ENCODE results near the gene DLGAP1. TPM values are rescaled to one million over a fixed set of nuclear protein-coding genes. Genes with fewer than 3 reads are reported as not detected.

The DLGAP1 gene
- total and polyA plus RNA-seq, 2 experiments from 2014 or later, result 17.0 to 48.5 TPM

DNA sequence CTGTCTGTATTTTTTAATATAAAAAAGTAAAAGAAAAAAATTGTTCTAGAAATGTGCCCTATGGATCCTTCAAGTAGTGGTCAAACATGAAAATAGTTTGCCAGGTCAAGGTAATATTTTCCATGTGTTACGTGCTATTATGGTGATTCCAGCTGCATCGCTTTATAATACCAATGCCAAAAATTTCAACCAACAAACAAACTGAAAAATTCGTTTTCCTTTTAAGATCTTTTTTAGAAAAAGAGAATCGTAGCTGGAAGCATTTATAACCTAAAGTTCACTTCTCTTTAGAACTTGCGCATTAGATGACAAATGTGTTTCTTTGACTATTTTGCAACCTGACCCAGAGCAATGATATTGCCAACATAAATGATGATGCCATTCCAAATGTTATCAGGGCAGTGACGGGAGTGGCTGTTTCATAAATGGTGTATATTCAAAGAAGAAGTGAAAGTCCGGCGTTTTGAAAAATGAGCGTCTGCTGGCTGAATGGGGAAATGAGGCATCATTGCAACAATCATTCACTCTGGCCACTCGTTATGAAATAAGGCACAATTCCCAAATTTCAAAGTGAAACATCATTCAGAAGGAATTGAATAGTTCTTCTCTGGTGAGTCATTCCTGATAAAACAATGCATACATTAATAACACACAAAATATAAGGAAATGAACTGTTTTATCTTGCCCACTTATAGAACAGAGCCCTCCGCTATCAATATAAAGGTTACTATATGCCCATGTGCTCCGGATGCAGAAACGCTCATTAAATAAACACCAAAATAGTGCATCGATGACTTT is 707.7 kb downstream of the DLGAP1 start (continued):
- TF ChIP-seq, protein P1, sequence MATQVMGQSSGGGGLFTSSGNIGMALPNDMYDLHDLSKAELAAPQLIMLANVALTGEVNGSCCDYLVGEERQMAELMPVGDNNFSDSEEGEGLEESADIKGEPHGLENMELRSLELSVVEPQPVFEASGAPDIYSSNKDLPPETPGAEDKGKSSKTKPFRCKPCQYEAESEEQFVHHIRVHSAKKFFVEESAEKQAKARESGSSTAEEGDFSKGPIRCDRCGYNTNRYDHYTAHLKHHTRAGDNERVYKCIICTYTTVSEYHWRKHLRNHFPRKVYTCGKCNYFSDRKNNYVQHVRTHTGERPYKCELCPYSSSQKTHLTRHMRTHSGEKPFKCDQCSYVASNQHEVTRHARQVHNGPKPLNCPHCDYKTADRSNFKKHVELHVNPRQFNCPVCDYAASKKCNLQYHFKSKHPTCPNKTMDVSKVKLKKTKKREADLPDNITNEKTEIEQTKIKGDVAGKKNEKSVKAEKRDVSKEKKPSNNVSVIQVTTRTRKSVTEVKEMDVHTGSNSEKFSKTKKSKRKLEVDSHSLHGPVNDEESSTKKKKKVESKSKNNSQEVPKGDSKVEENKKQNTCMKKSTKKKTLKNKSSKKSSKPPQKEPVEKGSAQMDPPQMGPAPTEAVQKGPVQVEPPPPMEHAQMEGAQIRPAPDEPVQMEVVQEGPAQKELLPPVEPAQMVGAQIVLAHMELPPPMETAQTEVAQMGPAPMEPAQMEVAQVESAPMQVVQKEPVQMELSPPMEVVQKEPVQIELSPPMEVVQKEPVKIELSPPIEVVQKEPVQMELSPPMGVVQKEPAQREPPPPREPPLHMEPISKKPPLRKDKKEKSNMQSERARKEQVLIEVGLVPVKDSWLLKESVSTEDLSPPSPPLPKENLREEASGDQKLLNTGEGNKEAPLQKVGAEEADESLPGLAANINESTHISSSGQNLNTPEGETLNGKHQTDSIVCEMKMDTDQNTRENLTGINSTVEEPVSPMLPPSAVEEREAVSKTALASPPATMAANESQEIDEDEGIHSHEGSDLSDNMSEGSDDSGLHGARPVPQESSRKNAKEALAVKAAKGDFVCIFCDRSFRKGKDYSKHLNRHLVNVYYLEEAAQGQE (IDR thresholded peaks at IDR 0.05; ENCODE audit: unreplicated experiment), result no peak
- TF ChIP-seq CREB1 (CRISPR knock-in tag; IDR thresholded peaks at IDR 0.05; ENCODE audit: low read depth) (no peak), ZNF114 (CRISPR knock-in tag; IDR thresholded peaks at IDR 0.05) (no peak)

DNA sequence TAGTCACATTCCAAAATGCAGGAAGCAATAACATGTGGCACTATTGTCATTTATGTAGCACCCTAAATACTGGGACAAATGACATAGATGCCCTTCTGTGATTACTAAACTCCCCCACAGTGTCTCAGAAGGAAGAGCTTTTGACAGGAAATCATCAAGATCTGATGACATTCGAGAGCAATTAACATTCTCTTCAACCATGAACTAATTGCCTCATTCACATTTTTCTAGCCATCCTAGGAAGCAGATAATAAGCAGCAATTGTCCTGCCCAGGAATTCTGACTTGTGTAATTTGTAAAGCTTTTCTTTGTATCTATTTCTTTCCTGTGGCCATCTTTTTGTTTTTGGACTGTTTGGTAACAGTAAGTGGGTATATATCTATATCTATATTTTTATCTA is 712.6 kb downstream of the DLGAP1 start:
- H3K9me3 Mint-ChIP-seq, result peaks cover 13% of the 10 kb centered on the region
- H3K27me3 Mint-ChIP-seq (ENCODE audit: insufficient read depth, low read depth, poor library complexity), result peaks cover 2% of the 10 kb centered on the region
- no peak overlapping the region for H3K4me3 Mint-ChIP-seq
- Histone ChIP-seq H3K4me1 (ENCODE audit: insufficient read depth) (no peaks in the 10 kb centered on the region), H3F3A (replicated peaks; ENCODE audit: low read depth) (no peaks in the 10 kb centered on the region), H3K79me2 (replicated peaks; ENCODE audit: insufficient read depth) (no peaks in the 10 kb centered on the region), H3K9me2 (ENCODE audit: insufficient read depth) (peaks cover 11% of the 10 kb centered on the region; the same call in 1 of the 2 replicates), H3K4me3 (no peak overlapping the region), H3K36me3 (ENCODE audit: insufficient read depth) (0 out of 2 replicates have a peak, but pooled peaks cover 3% of the 10 kb centered on the region), H4K20me1 (replicated peaks; ENCODE audit: insufficient read depth) (no peaks in the 10 kb centered on the region), H2AFZ (no peak overlapping the region), H3K27me3 (ENCODE audit: insufficient read depth) (no peaks in the 10 kb centered on the region), H3K27ac (ENCODE audit: low read depth) (no peak overlapping the region), H3K4me2 (no peak overlapping the region)
- ATAC-seq (no peak), DNase-seq (ENCODE audit: low spot score) (no peak)
- no peak overlapping the region for H3K27ac Mint-ChIP-seq
- peaks cover 30% of the 10 kb centered on the region for H3K36me3 Mint-ChIP-seq (ENCODE audit: low read depth)
- H3K4me1 Mint-ChIP-seq, result no peaks in the 10 kb centered on the region
- TF ChIP-seq ZNF114 (CRISPR knock-in tag; IDR thresholded peaks at IDR 0.05) (no peak), STAT1 (IDR thresholded peaks at IDR 0.05; ENCODE audit: unreplicated experiment) (no peak), NANOG (IDR thresholded peaks at IDR 0.05; ENCODE audit: borderline replicate concordance) (no peak), ZNF331 (CRISPR knock-in tag; IDR thresholded peaks at IDR 0.05; ENCODE audit: low read depth) (no peak), CREB1 (CRISPR knock-in tag; IDR thresholded peaks at IDR 0.05; ENCODE audit: low read depth) (no peak), JUNB (IDR thresholded peaks at IDR 0.05; ENCODE audit: unreplicated experiment) (no peak), POLR2AphosphoS5 (IDR thresholded peaks at IDR 0.05; ENCODE audit: low read depth) (no peak)
- TF ChIP-seq, protein P1 (IDR thresholded peaks at IDR 0.05; ENCODE audit: unreplicated experiment), result no peak
- TF ChIP-seq, protein P2, sequence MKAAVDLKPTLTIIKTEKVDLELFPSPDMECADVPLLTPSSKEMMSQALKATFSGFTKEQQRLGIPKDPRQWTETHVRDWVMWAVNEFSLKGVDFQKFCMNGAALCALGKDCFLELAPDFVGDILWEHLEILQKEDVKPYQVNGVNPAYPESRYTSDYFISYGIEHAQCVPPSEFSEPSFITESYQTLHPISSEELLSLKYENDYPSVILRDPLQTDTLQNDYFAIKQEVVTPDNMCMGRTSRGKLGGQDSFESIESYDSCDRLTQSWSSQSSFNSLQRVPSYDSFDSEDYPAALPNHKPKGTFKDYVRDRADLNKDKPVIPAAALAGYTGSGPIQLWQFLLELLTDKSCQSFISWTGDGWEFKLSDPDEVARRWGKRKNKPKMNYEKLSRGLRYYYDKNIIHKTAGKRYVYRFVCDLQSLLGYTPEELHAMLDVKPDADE (IDR thresholded peaks at IDR 0.05), result no peak
- TF ChIP-seq, protein P3, sequence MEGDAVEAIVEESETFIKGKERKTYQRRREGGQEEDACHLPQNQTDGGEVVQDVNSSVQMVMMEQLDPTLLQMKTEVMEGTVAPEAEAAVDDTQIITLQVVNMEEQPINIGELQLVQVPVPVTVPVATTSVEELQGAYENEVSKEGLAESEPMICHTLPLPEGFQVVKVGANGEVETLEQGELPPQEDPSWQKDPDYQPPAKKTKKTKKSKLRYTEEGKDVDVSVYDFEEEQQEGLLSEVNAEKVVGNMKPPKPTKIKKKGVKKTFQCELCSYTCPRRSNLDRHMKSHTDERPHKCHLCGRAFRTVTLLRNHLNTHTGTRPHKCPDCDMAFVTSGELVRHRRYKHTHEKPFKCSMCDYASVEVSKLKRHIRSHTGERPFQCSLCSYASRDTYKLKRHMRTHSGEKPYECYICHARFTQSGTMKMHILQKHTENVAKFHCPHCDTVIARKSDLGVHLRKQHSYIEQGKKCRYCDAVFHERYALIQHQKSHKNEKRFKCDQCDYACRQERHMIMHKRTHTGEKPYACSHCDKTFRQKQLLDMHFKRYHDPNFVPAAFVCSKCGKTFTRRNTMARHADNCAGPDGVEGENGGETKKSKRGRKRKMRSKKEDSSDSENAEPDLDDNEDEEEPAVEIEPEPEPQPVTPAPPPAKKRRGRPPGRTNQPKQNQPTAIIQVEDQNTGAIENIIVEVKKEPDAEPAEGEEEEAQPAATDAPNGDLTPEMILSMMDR (conservative IDR thresholded peaks at IDR 0.05; ENCODE audit: low read depth in 2 of 2), result no peak

Measured in GM23338 (cell line).